Measurements from ENCODE around the gene AP3B1.

AP3B1 gene

GRCh38 chr5:78294248-78295034 lies at the start of gene AP3B1:
Gene AP3B1 (minus strand): TSS chr5:78294698. CDS start chr5:78294579, 119 bp downstream.
- H3K4me3 ChIP-seq (ENCODE audit: low read depth, low read length): peak within 1 kb of the TSS; percentile 98
- TF ChIP-seq, protein P1, sequence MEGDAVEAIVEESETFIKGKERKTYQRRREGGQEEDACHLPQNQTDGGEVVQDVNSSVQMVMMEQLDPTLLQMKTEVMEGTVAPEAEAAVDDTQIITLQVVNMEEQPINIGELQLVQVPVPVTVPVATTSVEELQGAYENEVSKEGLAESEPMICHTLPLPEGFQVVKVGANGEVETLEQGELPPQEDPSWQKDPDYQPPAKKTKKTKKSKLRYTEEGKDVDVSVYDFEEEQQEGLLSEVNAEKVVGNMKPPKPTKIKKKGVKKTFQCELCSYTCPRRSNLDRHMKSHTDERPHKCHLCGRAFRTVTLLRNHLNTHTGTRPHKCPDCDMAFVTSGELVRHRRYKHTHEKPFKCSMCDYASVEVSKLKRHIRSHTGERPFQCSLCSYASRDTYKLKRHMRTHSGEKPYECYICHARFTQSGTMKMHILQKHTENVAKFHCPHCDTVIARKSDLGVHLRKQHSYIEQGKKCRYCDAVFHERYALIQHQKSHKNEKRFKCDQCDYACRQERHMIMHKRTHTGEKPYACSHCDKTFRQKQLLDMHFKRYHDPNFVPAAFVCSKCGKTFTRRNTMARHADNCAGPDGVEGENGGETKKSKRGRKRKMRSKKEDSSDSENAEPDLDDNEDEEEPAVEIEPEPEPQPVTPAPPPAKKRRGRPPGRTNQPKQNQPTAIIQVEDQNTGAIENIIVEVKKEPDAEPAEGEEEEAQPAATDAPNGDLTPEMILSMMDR (IDR thresholded peaks at IDR 0.05; ENCODE audit: low read depth, low read length): no peak

DNA sequence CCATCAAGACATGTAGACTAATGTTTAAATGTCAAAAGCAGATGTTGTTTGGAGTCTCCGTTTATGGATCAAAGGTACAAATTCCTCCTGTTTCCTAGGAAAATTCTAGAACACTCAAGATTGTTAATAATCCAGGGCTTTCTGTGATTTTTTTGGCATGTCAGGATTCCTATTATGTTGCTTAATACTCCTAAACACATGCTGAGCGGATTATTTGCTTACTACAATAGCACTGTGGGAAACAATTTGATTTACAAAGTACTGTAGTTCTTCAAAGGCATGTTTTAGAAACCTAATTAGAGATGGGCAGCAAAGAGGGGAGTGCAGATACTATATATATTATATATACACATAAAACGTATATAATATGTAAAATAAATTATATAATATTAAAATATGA lies 46.9 kb upstream of the AP3B1 start:
- TF ChIP-seq, protein P1 (IDR thresholded peaks at IDR 0.05; ENCODE audit: low read depth, low read length): no peak
- H3K4me3 ChIP-seq (ENCODE audit: low read depth, low read length): no peak overlapping the region

- TF ChIP-seq, protein P1 (IDR thresholded peaks at IDR 0.05; ENCODE audit: low read depth, low read length): no peak
Observed at GRCh38 chr5:78339617-78340436, 45.3 kb upstream of the AP3B1 start.

DNA sequence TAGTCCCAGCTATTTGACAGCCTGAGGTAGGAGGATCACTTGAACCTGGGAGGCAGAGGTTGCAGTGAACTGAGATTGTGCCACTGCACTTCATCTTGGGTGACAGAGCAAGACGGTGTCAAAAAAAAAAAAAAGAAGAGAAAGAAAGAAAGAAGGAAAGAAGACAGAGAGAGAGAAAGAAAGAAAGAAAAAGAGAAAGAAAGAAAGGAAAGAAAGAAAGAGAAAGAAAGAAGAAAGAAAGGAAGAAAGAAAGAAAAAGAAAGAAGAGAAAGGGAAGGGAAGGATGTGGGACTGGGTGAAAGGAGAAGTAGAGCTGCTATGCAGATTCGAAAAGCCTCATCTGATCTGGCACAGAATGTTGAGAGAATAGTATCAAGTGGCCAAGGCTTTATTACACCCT lies 42.2 kb upstream of the AP3B1 start:
- H3K4me3 ChIP-seq (ENCODE audit: low read depth, low read length): no peak overlapping the region

More at GRCh38 chr5:78339617-78340436, 45.3 kb upstream of the AP3B1 start:
- H3K4me3 ChIP-seq (ENCODE audit: low read depth, low read length): no peak overlapping the region

GRCh38 chr5:78335976-78336375 lies 41.5 kb upstream of the AP3B1 start:
- TF ChIP-seq, protein P1 (IDR thresholded peaks at IDR 0.05; ENCODE audit: low read depth, low read length): no peak
- no peak overlapping the region for H3K4me3 ChIP-seq (ENCODE audit: low read depth, low read length)

More for the DNA sequence above, 42.2 kb upstream of the AP3B1 start:
- TF ChIP-seq, protein P1 (IDR thresholded peaks at IDR 0.05; ENCODE audit: low read depth, low read length): no peak

DNA sequence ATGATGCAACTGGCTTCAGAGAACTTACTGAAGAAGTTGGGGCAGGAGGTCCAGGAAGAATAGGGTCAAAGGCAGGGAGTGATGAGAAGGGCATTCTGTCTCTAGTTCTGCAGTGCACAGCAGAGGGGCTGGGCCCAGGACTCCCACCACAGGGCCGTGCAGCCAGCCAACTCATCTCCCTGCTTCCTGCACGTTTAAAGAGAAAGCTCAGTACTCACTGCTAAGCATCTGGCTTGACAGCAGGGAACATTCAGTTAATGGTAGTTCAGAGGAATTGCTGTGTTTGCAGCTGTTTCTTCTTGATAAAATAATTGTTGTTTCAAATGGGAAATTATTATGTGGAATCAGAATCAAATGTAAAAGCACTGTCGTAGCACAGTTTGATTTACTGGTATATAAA lies 40.3 kb upstream of the AP3B1 start:
- H3K4me3 ChIP-seq (ENCODE audit: low read depth, low read length): no peak overlapping the region
- TF ChIP-seq, protein P1 (IDR thresholded peaks at IDR 0.05; ENCODE audit: low read depth, low read length): no peak
